SKM-1 treated with dmso at 0.1 percent for 144 hours (cell line): ENCODE data around the gene MTTP.

ENCODE experiments used
- DNase-seq: peaks from one replicate; lab custom pipeline; 2025; ENCODE audit not compliant: unreplicated experiment; lab: John Stamatoyannopoulos, UW

Gene MTTP

DNA sequence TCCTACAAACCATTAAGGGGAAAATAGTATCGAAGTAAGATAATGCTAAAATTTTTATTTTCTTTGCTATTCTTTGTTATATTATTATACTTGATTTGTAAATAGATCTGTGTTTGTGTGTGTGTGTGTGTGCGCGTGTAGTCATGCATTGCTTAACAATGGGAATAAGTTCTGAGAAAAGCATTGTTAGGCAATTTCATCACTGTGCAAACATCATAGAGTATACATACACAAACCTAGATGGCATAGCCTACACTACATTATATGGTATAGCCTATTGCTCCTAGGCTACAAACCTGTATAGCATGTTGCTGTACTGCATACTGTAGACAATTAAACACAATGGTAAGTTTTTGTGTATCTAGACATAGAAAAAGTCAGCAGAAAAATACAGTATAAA is 17.1 kb downstream of the MTTP start:
- DNase-seq = no peak

- no peak for DNase-seq
These were observed 19.4 kb downstream of the MTTP start for GRCh38 chr4:99593781-99594641.

DNA sequence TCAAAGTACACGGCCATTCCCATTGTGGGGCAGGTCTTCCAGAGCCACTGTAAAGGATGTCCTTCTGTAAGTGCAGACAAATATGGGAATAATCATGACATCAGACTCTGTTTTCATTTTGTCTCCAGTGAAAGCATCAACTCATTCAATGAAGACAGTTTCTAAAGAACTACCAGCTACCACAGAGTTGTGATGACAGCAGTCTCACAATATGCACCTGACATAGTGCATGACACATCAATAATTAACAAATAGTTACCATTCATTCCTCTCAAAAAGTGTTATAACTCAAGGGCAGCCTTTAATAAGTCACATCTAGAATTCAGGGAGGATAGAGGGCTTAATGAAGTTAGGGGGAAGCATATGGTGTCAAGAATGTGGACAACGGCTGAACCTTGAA is 20.2 kb downstream of the MTTP start:
- no peak for DNase-seq

DNA sequence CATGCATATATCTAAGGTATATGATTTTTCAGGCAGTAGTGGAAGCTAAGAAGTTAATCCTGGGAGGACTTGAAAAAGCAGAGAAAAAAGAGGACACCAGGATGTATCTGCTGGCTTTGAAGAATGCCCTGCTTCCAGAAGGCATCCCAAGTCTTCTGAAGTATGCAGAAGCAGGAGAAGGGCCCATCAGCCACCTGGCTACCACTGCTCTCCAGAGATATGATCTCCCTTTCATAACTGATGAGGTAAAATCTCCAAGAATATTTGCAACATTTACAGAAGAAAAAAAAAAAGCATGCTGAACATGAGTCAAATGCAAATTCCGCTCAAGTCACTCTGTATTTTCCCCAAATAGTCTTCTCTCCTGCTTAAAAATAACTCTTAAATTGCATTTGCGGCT is 32.1 kb downstream of the MTTP start:
- DNase-seq = no peak

DNA sequence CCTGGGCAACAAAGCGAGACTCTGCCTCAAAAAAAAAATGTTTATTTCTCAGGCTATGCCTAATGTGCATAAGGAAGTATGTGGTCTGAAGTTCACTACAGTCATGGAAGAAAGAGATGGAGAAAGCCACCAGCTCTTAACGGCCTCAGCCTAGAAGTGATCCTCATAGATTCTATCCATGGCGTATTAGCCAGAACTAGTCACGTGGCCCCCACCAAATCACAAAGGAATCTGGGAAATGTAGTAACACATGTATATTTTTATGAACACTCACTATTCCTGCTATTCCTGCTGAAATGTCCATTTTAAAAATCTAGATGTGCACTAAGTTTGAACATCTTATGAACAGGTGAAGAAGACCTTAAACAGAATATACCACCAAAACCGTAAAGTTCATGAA is 33.8 kb downstream of the MTTP start:
- no peak for DNase-seq

DNA sequence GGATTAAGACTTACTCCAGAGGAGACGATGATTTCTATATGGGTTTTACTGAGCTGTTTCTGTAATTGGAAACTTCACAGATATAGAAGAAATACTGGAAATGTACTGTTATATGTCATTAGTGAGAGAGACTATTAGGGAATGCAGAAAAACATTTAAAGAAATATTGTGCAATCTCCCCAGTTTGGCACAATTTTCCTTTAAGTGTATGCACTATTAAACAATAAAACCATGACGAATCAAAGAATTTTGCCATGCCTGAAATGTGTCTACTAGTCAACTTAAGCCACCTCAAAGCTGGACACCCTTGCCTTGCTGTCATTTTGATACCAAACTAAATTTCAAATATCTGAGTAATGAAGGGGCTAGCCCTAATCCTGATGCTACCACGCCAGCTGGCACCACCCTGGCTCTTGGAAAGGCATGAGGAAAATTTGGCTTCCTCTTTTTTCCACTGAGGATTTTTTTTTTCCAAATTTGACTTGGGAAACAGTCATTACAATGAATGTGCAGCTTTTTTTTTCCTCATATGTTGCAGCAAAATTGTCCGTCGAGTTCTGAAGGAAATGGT is 36.1 kb downstream of the MTTP start:
- no peak for DNase-seq

GRCh38 chr4:99612281-99612680 is 37.7 kb downstream of the MTTP start:
- no peak for DNase-seq

- no peak for DNase-seq
These were observed 38.1 kb downstream of the MTTP start for GRCh38 chr4:99612704-99613103.

DNA sequence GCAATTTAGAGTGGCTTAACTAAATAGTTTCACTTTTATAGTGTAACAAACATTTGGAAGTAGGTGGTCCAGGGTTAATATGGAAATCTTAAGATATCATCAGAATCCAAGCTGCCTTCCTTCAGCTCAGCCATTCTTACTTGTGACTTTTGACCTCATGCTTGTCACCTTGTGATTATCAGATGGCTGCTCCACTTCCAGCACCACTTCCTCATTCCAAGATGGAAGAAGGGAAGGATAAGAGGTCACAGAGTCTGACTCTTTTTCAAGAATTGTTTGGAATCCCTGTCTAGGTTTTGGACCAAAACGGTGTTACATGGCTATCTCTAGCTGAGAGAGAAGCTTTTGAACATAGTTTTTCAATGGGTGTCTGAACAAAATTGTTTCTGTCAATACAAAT is 39.9 kb downstream of the MTTP start:
- DNase-seq = no peak

DNA sequence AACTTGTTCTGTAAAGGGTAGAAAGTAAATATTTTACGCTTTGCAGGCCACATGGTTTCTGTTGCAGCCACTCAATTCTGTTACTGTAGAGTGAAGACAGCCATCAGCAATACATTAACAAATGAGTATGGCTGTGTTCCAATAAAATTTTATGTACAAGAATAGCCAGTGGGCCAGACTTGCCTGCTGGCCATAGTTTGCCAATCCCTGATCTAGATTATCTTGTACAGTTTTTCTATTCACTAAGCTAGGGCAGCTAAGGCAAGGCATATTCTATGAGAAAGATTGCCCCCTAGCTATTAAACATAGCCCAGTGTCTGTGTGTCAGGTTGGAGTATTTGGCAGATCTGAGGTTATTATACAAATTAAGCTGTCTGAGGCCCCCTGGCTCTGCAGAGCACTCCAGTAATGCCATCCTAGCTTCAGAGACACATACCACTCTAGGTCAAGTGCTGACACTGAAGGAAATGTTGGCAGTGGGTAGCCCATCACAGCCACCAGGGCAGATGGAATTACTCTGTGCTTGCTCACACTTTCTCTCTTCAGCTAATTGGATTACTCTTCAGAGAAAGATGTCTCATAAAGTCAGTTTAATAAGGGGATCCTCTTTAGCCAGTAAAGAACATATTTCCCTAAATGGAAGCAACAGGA is 40.7 kb downstream of the MTTP start:
- DNase-seq = no peak

- DNase-seq = no peak
These were observed 42.8 kb downstream of the MTTP start for GRCh38 chr4:99617374-99617773.

- no peak for DNase-seq
These were observed 47.7 kb downstream of the MTTP start for GRCh38 chr4:99622341-99622740.

- no peak for DNase-seq
These were observed 49.6 kb downstream of the MTTP start for GRCh38 chr4:99624141-99624719.

DNA sequence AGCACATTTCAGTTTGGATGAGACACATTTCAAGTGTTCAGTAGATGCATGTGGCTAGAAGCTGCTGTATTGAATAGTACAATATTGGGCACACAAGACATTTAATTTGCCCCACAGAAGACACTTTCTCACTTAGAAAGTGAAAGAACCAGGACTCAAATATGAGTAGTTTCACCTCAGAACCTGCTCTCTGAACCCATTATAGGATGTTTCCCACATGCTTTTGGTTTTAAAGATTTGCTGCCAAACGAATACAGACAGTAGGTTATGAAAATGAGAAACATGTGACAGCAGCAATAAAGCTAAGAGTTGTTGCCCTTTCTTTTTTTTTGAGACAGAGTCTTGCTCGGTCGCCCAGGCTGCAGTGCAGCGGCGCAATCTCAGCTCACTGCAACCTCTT is 50.7 kb downstream of the MTTP start:
- DNase-seq = no peak

- no peak for DNase-seq
These were observed 53.4 kb downstream of the MTTP start for GRCh38 chr4:99628040-99628439.

GRCh38 chr4:99629962-99630554 is 55.4 kb downstream of the MTTP start:
- DNase-seq = no peak

GRCh38 chr4:99630857-99631360 is 56.3 kb downstream of the MTTP start:
- no peak for DNase-seq

- no peak for DNase-seq
These were observed 59.1 kb downstream of the MTTP start for GRCh38 chr4:99633772-99634171.

GRCh38 chr4:99634742-99635360 is 60.2 kb downstream of the MTTP start:
- no peak for DNase-seq

DNA sequence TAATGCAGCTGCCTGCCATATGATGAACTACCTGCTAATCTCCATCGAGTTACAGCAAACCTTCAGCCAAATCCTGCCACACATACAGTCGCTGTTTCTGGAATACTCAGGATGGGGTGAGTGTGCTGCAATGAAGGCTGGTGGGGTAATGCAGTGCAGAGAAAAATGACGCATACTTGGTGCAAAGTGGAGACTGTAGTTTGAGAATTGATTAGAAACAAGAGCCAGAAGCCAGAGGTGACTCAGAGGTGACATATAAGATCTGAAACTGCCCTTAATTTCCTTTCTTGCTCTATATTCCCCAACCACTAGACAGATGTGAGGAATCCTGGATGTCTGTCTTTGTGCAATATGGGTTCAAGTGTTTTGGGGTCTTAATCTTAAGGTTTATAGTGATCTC is 61.0 kb downstream of the MTTP start:
- no peak for DNase-seq

DNA sequence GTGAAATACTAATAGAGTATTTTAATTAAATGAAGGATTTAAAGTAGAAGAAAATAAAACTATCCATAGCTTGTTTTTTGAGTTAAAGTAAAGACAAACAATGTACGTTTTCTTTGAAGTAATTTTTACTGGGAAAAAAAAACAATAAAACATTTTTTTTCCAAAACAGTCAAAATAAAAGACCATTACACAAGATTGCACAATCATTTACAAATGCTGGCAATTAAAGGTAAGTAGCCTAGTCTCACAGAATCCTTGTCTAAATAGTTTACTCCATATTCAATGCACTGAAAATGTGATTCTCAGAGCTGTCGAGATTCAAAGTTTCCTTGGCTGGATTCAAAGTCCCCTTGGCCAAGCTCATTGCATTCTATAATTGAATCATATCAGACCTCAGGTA is 61.8 kb downstream of the MTTP start:
- DNase-seq = no peak
